ENCODE measurements around the gene DNAJB4. TPM values are rescaled to one million over a fixed set of nuclear protein-coding genes. Genes with fewer than 3 reads are reported as not detected.
"Not testable (repeated sequence)": the region's sequence is repeated elsewhere in the genome, so short reads cannot be mapped to it uniquely, and the experiment has no call there.

Gene DNAJB4
- total RNA-seq, 1 donor from 2014 or later, result 267 TPM

GRCh38 chr1:77990629-77991204 lies 14.0 kb upstream of the DNAJB4 start:
- DNase-seq (ENCODE audit: low read depth in 2 of 2), result no peak

GRCh38 chr1:77991638-77992037 lies 13.1 kb upstream of the DNAJB4 start:
- DNase-seq (ENCODE audit: low read depth in 2 of 2), result no peak

- DNase-seq (ENCODE audit: low read depth in 2 of 2), result no peak
Measured at GRCh38 chr1:77994117-77994705, 10.5 kb upstream of the DNAJB4 start.

- no peak for DNase-seq (ENCODE audit: low read depth in 2 of 2)
Measured at GRCh38 chr1:77996734-77997133, 8.0 kb upstream of the DNAJB4 start.

GRCh38 chr1:78000536-78000935 lies 4.2 kb upstream of the DNAJB4 start:
- DNase-seq (ENCODE audit: low read depth in 2 of 2), result not testable (repeated sequence)

- DNase-seq (ENCODE audit: low read depth in 2 of 2), result no peak
Measured at GRCh38 chr1:78003070-78003746, 1.5 kb upstream of the DNAJB4 start.

GRCh38 chr1:78003882-78004718 lies 639 bp upstream of the DNAJB4 start:
- peak; percentile 66 to 76 for DNase-seq (ENCODE audit: low read depth in 2 of 2)

GRCh38 chr1:78005448-78005722 lies 646 bp downstream of the DNAJB4 start:
- no peak for DNase-seq (ENCODE audit: low read depth in 2 of 2)

- DNase-seq (ENCODE audit: low read depth in 2 of 2), result peak; percentile 87 to 91
Measured at GRCh38 chr1:78005755-78006154, 1.0 kb downstream of the DNAJB4 start.

- DNase-seq (ENCODE audit: low read depth in 2 of 2), result no peak
Measured at GRCh38 chr1:78006521-78006920, 1.8 kb downstream of the DNAJB4 start.

- peak; percentile 30 to 50 for DNase-seq (ENCODE audit: low read depth in 2 of 2)
Measured at GRCh38 chr1:78007677-78008341, 3.1 kb downstream of the DNAJB4 start.

GRCh38 chr1:78009276-78009675 lies 4.5 kb downstream of the DNAJB4 start:
- no peak for DNase-seq (ENCODE audit: low read depth in 2 of 2)

- DNase-seq (ENCODE audit: low read depth in 2 of 2), result no peak
Measured at GRCh38 chr1:78009836-78010235, 5.1 kb downstream of the DNAJB4 start.

- DNase-seq (ENCODE audit: low read depth in 2 of 2), result no peak
Measured at GRCh38 chr1:78011050-78011449, 6.3 kb downstream of the DNAJB4 start.

- DNase-seq (ENCODE audit: low read depth in 2 of 2), result no peak
Measured at GRCh38 chr1:78015148-78015547, 10.4 kb downstream of the DNAJB4 start.

- DNase-seq (ENCODE audit: low read depth in 2 of 2), result no peak
Measured at GRCh38 chr1:78019024-78019423, 14.3 kb downstream of the DNAJB4 start.

GRCh38 chr1:78021134-78021533 lies 16.4 kb downstream of the DNAJB4 start:
- not testable (repeated sequence) for DNase-seq (ENCODE audit: low read depth in 2 of 2)

- no peak for DNase-seq (ENCODE audit: low read depth in 2 of 2)
Measured at GRCh38 chr1:78029793-78030192, 25.1 kb downstream of the DNAJB4 start.

- no peak for DNase-seq (ENCODE audit: low read depth in 2 of 2)
Measured at GRCh38 chr1:78032996-78033796, 28.5 kb downstream of the DNAJB4 start.

- DNase-seq (ENCODE audit: low read depth in 2 of 2), result no peak
Measured at GRCh38 chr1:78033797-78034172, 29.0 kb downstream of the DNAJB4 start.

- no peak for DNase-seq (ENCODE audit: low read depth in 2 of 2)
Measured at GRCh38 chr1:78035121-78035520, 30.4 kb downstream of the DNAJB4 start.

Data from lung microvascular endothelial cell (primary cell).